NCI-H1694 treated with DMSO at 0.1 percent for 48 hours (cell line): ENCODE measurements around the gene DLEU7.

ENCODE experiments used
- DNase-seq: peaks from one replicate; lab custom pipeline; 2025; lab: John Stamatoyannopoulos, UW

The DLEU7 gene

GRCh38 chr13:50842990-50843256 lies 569 bp downstream of the DLEU7 start:
- no peak for DNase-seq

GRCh38 chr13:50842251-50842989 lies 1.1 kb downstream of the DLEU7 start:
- DNase-seq: no peak

- no peak for DNase-seq
Observed at GRCh38 chr13:50841786-50842185, 1.7 kb downstream of the DLEU7 start.

DNA sequence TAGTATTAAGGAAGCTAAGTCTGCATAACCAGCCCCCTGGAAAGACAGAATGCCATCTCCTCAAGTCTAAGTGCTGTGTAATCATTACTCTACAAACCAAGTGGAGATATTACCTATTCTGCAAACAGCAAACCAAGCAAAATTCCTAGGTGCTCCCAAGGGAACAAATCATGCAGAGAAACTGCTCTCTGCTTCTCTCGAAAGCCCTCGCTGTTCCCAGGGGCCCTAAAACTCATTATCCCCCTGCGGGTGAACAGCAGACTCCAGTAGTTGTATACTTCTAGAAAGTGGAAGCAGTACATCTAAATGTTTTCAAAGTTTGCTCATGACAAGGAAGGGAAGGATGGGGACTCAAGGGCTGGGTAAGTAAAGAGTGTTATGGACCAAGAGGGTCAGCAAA lies 3.2 kb downstream of the DLEU7 start:
- DNase-seq: no peak

DNA sequence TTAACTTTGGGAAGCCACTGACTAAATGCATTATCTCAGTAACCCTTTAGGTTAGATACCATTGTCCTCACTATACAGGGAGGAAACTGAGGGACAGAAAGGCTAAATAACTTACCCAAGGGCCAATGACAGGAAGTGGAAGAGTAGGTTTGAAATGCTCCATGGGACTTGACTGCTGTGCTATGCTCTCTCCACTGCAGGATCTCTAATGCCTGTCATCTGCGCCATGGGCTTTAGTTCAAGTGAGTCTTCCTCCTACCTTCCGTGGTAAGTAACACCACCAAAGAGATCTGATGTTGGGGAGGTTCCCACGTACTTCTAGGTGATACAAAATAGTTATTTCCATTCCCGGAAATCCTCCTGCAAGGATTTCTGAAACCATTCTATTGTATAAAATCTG lies 3.7 kb downstream of the DLEU7 start:
- DNase-seq: no peak

- no peak for DNase-seq
Observed at GRCh38 chr13:50838701-50839100, 4.8 kb downstream of the DLEU7 start.

GRCh38 chr13:50838031-50838430 lies 5.5 kb downstream of the DLEU7 start:
- DNase-seq: no peak

- DNase-seq: no peak
Observed at GRCh38 chr13:50831512-50831911, 12.0 kb downstream of the DLEU7 start.

DNA sequence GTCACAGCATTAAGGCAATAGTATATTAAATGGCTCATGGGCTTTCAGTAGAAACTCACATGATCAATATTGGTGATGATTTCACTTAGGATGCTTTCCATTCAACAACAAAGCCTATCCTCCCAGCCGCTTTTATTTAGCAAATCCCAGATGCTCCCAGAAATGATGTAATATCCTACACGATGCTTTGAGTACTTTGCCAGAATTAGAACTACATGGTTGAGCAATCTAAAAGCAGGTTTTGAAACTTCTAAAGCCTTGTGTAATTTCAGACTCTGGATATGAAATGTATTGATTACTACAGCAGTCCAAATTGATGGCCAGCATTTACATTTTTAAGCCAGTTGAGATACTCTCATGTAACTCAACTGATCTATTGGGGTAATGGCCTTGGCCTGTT lies 13.6 kb downstream of the DLEU7 start:
- no peak for DNase-seq

- no peak for DNase-seq
Observed at GRCh38 chr13:50829226-50829625, 14.3 kb downstream of the DLEU7 start.

GRCh38 chr13:50826035-50826434 lies 17.5 kb downstream of the DLEU7 start:
- DNase-seq: no peak

- DNase-seq: no peak
Observed at GRCh38 chr13:50812242-50812641, 31.2 kb downstream of the DLEU7 start.

GRCh38 chr13:50810998-50811397 lies 32.5 kb downstream of the DLEU7 start:
- DNase-seq: no peak

DNA sequence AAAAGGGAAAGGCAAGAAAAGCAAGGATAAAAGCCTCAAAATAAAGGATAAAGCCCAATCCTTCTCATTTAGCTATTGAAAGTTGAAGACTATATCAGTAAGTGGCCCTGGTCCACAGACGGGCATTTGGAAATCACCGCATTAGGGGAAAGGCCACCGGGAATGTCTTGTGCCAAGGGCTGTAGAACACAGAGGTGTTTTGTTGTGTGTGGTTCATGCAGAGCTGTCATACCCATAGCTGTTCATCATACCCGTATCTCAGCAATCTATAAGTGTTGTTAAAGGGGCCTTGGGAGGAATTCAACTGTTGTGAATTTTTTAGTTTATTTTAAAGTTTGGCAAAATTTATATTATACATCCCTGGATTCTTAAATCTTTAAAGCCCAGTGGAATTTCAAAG lies 33.0 kb downstream of the DLEU7 start:
- DNase-seq: no peak

GRCh38 chr13:50809133-50810090 lies 34.1 kb downstream of the DLEU7 start:
- no peak for DNase-seq

GRCh38 chr13:50805805-50806204 lies 37.7 kb downstream of the DLEU7 start:
- peak; percentile 30 for DNase-seq

- DNase-seq: peak; percentile 59
Observed at GRCh38 chr13:50801087-50801931, 42.2 kb downstream of the DLEU7 start.

- no peak for DNase-seq
Observed at GRCh38 chr13:50800091-50800739, 43.3 kb downstream of the DLEU7 start.

DNA sequence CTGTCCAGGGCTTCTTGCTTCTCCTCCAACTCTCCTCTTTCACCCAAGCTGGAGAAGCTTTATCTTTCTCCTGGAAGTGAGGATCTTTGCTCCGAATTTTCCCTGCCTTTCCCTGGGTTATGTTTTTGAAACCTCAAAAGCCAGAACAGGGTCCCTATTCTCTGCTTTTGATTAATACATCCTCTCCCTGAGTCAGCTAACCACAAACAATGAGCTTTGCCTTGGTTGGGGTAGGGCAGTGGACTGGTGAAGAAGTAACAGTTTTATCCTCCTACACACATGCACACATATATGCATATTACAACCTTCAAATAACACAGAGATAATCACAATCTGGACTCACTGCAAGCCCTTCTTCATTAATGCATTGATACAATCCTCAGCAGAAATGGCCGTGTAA lies 44.6 kb downstream of the DLEU7 start:
- no peak for DNase-seq

DNA sequence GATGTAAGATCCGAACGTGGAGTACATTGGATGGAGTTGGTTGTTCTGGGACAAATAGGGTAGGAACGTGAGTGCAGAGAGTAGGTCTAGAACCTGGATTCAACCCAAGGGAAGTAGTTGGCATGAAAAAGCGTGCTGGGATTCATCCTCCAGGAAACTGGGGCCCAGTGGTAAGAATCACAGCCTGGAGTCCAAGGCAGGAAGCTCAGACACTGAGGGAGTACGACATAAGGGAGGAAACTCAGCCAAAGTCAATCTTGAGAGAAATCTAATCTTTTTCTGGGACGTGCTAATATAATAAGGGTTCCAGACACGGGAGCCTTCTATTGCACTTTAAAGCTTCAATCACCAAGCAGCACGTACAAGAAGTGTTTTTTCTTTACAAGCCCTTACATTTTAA lies 46.4 kb downstream of the DLEU7 start:
- DNase-seq: no peak

GRCh38 chr13:50796463-50796862 lies 47.0 kb downstream of the DLEU7 start:
- DNase-seq: no peak

- DNase-seq: no peak
Observed at GRCh38 chr13:50794226-50794625, 49.3 kb downstream of the DLEU7 start.
